ENCODE results near the gene NUP133.
"Not testable (repeated sequence)": the region's sequence is repeated elsewhere in the genome, so short reads cannot be mapped to it uniquely, and the experiment has no call there.

Gene NUP133

DNA sequence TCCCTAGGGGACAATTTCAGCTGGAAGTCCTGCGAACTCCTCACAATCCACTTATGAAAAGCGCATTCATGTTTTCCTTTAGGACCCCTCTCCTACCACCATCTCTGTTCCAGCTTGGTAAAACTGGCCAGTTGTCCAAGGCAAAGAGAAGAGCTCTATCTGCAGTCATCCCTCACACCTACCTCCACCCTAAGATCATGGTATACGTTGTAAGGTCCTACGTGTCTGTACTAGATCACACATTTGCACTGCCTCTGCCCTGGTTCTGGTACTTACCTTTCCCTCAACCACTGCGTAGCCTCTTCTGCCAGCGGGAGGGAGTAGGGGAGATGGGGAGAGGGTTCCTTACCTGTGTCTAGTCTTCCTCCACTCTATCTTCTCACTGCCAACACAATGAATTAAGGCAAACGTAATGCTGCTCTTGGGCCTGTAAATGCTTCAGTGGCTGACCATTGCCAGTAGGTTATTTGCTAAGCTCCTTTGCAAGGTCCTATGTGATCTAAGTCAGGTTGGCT lies 739 bp upstream of the NUP133 start:
- peak; percentile 10 for DNase-seq

- no peak for DNase-seq
Observed at GRCh38 chr1:229507502-229507901, 639 bp downstream of the NUP133 start.

- DNase-seq: no peak
Observed at GRCh38 chr1:229506633-229507032, 1.5 kb downstream of the NUP133 start.

DNA sequence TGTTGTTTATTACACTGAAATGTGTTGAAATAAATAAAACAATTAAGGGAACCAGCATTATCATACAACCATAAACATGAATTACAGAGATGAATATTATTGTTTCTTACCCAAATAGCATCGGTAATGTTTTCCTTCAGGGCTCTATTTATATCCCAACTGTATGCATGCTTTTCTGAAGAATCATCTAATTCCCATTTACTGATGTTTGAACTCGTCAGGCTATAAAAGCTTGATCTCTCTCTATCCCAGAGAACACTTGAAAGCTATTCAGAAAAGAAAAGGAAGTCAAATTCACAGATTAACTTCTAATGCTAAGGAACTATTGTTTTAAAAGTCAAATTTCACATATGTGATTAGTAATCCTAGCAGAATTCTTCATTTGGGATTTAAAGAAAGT lies 12.4 kb downstream of the NUP133 start:
- DNase-seq: no peak

GRCh38 chr1:229487181-229487580 lies 21.0 kb downstream of the NUP133 start:
- no peak for DNase-seq

DNA sequence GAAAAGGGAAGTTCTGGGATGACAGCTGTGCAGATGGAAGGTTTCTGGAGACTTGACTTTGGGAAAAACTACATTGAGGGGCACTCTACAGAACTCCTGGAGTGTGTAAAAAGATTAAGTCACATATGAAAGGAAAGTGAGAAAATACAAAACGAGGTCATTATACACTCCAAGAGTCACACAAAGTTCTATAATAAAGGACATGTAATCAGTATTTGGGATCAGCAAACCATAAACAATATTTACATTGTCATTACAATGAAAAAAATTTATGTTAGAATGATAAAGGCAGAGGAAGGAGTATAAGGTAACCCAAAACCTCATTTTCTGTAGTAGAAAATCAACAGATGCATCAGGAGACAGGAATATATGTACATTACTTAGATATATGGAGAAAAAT lies 22.8 kb downstream of the NUP133 start:
- no peak for DNase-seq

GRCh38 chr1:229482511-229482910 lies 25.6 kb downstream of the NUP133 start:
- DNase-seq: no peak

- DNase-seq: no peak
Observed at GRCh38 chr1:229480495-229480894, 27.6 kb downstream of the NUP133 start.

DNA sequence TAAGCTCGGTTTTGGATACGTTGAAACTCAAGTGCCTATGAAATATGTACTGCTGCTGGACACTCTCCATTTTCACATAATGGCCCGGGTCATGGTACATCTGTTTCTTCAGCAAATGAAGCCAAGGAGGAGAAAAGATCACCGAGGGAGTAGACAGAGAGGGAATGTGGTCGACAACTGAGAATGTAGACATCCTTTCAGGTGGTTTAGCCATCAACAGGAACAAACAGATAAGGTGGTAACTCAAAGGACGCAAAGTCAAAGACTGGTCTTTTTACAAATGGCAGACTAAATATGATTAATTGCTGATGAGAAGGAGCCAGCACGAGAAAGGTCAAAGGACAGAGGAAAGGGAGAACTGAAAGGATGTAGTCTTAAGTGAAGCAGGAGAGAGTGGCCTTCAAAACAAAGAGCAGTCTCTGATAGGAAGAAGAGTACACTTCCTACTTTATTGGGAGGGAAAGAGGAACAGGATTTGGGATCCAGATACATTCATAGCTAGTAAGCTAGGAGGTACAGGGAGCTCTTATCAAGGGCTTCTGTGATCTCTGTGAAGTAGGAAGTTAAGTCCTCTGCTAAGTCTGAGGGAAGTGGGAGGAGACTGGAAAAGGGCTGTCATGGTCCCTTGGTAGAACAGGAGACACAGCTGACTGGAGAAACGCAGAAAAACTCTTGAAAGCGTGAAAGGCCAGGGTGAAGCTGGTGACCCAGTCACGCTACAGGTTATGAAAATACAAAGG lies 28.3 kb downstream of the NUP133 start:
- DNase-seq: peak; percentile 28

GRCh38 chr1:229478852-229479251 lies 29.3 kb downstream of the NUP133 start:
- no peak for DNase-seq

GRCh38 chr1:229475859-229476258 lies 32.3 kb downstream of the NUP133 start:
- DNase-seq: not testable (repeated sequence)

DNA sequence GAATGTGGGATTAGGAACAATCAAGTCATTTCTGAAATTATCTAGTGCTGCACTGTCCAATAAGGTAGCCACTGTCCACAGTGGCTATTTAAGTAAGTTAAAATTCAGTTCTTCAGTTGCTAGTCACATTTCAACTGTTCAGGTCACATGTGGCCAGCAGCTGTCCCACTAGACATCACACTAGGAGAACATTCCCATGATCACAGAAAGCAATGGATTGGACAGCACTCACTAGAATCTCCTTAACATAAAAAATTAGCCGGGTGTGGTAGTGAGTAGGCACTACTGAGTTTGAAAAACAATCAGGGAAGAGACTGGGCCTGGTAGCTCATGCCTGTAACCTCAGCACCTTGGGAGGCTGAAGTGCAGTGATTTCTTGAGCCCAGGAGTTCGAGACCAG lies 33.6 kb downstream of the NUP133 start:
- no peak for DNase-seq

- no peak for DNase-seq
Observed at GRCh38 chr1:229471175-229471574, 37.0 kb downstream of the NUP133 start.

DNA sequence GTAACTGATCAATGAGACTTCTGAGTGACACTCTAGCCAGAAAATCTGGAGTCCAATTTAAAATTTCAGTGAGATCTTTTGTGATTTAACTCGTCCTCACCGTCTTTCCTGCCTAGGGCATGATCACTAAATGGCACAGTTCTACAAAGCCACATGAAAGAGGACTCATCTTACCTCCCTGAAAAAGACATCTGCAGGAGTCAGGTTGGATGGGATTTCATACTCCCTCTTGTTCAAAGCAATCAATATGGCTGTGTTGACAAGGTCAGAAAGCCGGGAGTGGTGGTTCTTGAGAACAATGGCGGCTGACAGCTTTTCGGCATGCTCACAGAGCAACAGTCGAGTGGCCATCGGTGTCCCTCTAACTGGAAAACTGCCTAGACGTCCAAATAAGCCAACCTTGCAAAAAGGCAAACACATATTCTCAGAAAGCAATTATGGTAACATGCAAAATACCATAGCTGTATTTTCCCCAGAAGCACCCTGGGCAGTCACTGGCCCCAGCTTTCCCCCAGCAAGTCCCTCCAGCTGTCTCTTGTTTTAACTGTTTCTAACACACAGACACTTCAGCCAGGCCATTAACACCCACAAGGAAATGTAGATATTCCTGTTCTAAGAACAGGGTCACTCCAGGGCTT lies 37.6 kb downstream of the NUP133 start:
- no peak for DNase-seq

DNA sequence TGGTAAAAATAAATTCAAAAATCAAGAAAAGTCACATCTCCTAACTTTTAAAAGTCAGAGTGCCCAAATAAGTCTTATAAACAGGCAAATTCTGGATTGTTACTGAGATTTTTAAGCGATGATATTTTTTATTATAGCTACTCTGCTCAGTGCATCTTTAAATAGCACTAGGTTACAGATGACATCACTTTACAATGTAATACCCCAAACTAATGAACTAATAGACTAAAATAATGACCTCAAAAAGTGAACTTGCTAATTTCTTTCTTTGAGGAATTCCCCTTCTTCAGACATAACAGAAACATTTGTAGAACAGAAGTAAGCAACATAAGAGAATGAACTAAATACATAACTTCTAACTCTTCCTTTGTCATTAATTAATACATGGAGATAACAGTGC lies 41.3 kb downstream of the NUP133 start:
- DNase-seq: no peak

DNA sequence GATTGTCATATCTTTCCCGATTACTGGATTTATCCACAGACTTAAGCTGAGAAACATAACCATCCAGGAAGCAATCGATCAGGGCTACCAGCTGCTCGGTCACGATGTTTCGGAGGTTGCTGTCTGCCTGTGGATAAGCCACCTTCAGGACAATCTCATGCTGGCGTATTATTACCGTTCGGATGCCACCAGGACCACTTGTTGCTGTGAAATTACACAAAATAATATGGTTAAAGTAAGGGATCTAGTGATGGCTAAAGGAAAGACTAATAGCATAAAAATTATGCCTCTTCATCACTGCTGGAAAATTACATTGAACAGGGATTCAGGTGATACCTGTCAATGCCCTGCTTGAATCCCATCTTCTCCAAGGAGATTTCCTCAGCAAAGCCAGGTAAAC lies 43.5 kb downstream of the NUP133 start:
- no peak for DNase-seq

DNA sequence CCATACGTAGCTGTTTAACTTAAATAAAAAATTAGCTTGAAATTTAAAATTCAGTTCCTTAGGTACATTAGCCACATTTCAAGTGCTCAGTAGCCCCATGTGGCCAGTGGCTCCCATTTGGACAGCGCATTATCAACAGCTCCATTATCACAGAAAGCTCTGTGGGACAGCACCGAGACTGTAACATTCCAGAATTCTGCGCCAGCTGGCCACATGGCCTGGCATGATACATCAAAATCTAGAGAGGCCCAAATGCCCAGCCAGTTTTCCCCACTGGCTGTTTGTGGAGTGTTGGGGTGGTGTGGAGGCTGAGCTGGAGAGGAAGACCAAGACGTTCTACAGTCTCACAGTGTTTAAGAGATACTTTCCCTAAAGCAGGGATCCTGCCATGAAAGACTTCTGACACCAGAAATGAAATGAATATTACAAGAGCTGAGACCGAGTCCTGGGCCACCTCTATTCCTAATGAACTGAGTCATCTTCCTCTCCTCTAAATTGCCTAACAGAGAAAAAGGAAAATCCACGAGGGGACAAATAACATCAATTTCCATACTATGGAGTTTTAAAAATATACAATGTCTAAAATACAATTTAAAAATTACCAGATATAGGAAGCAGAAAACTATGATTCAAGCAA lies 47.0 kb downstream of the NUP133 start:
- DNase-seq: no peak

DNA sequence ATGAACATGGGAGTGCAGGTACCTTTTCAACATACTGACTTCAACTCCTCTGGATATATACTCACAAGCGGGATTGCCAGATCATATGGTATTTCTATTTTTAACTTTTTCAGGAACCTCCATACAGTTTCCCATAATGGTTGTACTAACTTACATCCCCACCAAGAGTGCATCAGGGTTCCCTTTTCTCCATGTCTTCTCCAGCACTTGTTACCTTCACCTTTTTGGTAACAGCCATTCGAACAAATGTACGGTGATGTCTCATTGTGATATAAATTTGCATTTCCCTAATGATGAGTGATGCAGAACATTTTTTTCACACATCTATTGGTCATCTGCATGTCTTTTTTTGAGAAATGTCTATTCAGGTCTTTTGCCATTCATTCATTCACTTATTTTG lies 48.3 kb downstream of the NUP133 start:
- DNase-seq: no peak

GRCh38 chr1:229457436-229457835 lies 50.7 kb downstream of the NUP133 start:
- no peak for DNase-seq

DNA sequence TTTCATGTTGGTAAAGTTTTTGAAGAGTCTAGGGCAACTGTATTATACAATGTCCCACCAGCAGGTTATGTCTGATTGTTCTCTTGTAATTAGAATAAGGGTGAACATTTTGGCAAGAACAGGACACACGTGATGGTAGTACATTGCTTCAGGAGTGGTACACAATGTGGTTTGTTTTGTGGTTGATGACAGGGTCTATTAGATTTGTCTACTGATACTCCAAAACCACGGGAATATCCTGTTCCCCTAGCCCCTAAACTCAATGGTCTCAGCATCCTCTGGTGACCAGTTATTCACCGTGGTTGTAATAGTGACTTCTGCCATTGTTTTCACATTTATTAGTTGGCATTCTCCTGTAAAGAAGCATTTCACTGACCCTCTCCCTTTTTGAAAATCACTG lies 52.1 kb downstream of the NUP133 start:
- DNase-seq: no peak

DNA sequence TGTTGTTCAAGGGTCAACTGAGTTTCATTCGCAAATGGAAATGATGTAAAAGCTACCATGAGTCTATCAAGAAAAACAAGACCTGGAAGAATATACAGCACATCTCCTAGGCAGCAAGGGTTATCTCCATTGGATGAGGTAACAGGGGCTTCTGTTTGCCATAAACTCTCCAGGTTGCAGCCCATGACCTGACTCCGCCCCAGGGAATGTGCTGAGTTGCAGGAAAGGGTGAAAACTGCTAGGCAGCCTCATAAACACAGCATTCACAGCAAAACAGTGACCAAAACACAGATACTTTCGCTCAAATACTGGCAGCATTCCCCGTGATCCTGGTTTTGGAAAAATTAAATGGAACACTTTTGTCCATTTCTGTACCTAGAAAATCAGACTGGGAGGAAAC lies 54.1 kb downstream of the NUP133 start:
- no peak for DNase-seq

GRCh38 chr1:229452956-229453801 lies 55.0 kb downstream of the NUP133 start:
- peak; percentile 44 for DNase-seq

GRCh38 chr1:229448845-229449244 lies 59.3 kb downstream of the NUP133 start:
- no peak for DNase-seq

All from hematopoietic multipotent progenitor cell treated with erythropoietin and hydrocortisone succinate and interleukin-3 and kit ligand, for 4 days (in vitro differentiated cells).